ENCODE data around the gene PRKACA.

Gene PRKACA

DNA sequence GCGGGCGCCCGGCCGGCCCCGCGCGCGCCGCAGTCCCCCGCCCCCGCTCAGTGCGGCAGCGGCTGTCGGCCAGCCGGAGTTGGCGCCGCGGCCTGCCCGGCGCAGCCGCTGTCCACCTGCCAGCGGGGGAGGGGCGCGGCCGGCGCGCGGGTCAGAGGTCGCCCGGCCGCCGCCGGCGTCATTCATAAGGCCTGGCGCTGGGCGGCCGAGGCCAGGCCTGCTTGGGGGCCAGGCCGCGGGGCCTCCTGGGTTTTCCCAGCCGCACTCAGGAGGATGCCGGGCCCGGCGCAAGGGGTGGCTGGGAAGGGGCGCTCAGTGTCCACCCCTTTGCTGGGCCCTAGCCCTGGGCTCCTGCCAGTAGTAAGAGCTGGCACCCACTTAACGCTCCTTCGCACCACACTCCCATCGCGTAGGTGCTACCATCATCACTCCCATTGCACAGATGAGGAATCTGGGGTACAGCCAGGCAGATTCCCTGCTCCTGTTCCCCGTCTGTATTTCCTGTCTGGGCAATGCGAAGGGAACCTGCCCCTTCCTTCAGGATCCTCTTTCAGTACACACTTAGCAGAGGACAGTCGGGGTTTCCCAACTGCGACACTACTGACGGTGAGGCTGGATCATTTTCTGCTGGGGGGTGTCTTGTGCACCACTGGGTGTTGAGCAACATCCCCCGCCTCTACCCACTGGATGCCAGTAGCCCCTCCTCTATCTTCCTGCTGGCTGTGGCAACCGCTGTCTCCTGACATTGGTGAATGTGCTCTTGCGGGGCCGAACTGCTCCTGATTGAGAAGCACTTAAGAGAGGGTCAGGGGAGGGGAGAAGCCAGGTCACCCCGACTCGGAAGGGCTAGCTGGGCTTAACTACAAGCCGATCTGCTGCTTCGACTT lies 846 bp upstream of the PRKACA start:
- peak in 55 of 56 donors; percentile 49 to 92 (median 76) for DNase-seq

DNA sequence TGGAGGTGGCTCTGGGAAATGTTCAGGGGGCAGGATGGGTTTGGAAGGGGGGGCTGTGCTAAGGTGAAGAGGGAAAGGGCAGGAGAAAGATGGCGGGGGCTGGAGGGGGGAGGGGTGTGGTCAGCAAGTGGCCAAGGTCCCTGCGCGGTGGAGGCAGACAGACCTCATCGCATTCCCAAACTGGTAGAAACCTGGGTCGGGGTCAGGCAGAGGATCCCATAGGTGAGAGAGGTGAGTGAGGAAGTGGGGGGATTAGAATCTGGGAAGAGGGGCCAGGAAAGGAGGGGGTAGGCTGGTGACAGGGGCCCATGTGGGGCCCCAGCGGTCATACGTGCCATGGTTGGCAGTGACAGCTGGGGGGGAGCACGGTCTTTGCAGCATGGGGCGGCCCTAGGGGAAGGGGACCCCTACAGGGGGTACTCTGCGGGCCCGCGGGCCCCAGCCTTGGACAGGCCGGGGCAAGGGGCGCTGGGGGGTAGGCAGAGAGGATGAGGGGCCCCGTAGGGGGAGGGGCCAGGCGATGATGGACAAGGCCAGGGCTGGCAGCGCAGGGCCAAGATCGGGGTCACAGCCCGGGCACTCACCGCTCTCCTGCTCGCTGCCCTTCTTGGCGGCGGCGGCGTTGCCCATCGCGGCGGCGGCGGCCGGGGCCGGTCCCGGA lies 514 bp downstream of the PRKACA start:
- peak in 25 of 56 donors; percentile 14 to 54 (median 37) for DNase-seq

DNA sequence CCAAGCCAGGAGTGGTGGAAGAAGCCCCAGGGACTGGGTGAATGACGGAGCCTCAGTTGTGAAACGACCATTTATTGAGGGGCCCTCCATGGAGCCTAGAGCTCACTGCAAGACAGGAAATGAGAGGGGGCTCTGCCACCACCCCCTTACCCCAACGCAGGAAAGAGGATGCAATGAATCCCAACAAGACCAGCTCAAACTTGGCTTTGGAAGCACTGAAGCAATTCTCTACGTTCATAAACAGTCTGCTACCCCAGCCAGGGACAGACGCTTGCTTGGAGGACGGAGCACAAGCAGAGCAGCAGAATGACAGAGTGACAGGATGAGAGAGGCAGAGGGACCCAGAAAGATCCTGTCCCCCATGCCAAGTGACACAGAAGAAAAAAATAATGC lies 1.0 kb downstream of the PRKACA start:
- DNase-seq = no peak

DNA sequence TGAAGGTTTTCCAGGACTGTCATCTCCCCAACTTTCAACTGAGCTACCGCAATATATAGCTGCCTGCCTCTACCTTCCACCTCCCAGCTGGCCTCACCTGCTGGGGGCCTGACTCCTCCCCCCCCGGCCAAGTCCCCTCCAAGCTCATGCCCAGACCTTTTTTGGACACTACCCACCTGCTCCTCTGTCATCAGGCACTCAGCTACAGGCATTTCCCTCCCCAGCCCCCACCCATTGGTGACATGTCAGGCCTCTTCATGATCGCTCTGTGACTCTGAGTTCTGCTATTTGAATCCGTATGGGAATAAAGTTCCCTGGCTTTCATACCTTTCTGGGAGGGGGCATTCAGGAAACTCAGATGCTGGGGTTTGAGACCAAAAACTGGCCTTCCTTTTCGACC lies 1.8 kb downstream of the PRKACA start:
- DNase-seq = no peak

DNA sequence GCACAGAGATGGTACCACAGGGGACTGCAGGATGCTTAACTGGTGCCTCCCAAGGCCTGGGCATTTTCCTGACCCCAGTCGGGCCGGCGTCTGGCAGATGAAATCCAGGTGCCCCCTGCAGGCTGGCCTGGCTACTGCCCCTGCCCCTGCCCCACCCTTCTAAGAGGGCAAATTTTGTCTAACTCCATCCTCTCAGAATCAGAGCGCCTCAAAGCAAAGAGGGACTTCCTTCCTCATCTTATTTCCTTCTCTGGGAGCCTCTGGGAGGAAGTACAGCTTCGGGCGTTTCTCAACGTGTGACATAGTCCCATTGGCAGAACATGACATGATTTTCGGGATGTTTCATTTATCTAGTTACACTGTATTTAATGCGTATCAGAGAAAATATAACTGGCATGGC lies 2.7 kb downstream of the PRKACA start:
- DNase-seq = peak in 13 of 56 donors; percentile 2 to 36 (median 11)

DNA sequence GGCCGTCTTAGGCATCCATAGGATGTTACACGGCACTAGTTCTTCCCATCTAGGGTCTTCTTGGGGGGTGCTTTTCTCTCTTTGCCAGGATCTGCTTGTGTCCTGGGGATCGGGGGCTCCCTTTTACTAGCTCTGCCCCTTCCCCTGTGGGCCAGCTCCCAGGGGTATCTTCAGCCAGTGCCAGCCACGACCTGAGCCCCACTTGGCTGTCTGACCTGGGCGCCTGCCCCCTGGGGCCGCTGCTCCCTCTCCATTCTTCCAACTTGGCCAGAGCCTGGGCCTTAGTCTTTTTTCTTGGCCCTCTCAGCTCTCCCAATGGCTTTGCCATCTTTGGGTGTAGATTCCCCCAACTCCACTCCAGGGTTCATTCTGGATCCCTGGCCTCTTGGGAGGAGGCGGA lies 3.1 kb downstream of the PRKACA start:
- no peak for DNase-seq

DNA sequence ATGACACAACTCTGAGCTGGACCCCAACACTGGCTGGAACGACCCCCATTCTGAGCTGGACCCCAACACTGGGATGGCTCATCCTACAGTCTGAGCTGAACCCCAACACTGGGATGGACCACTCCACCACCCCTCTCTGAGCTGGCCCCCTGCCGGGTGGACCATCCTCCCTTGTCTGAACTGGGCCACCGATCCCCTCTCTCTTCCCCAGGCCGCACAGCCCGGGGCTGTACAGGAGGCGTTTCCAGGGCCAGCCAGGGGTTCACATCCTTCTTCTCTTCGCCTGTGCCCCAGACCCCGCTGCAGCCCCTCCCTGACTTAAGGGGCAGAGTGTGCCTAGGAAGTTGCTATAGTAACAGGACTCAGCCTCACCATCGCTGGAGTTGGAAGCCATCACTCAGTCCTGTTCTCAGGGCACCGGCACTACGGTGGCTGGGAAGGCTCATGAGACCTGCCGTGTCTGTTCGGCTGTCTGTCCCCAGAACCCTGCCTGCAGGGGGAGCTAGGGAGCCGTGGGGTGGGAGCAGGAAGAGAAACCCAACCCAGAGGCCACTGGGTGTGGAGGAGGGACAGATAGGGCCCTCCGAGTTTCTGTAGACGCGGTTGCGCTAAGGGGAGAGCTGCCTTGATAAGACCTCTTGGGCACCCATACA lies 3.7 kb downstream of the PRKACA start:
- peak in 7 of 56 donors; percentile 5 to 35 (median 18) for DNase-seq

DNA sequence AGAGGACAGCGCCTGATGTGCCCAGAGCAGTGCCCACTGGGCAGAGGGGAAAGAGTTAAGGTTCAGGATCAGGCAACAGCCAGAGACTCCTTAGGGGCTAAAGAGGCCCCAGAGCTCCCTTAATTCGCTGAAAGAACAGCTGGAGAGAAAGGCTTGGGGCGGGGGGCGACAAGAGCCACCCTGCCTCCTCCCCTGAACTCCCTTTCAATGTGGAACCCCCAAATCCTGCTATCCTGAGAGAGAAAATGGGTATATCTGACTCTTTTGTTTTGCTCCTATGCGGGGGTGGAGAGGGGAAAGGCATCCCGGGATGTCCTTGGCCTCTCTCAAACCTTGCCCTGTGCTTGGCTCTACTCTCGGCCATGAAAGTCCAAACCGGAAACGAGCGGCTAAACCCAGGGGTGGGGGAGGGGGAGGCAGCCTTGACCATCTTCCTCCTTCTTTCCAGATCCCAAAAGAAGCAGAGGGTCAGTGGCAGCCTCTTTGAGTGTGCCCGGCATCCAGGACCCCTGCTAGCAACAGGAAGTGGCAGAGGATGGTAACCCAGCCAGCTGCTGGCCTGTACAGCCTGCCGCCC lies 4.7 kb downstream of the PRKACA start:
- no peak for DNase-seq

DNA sequence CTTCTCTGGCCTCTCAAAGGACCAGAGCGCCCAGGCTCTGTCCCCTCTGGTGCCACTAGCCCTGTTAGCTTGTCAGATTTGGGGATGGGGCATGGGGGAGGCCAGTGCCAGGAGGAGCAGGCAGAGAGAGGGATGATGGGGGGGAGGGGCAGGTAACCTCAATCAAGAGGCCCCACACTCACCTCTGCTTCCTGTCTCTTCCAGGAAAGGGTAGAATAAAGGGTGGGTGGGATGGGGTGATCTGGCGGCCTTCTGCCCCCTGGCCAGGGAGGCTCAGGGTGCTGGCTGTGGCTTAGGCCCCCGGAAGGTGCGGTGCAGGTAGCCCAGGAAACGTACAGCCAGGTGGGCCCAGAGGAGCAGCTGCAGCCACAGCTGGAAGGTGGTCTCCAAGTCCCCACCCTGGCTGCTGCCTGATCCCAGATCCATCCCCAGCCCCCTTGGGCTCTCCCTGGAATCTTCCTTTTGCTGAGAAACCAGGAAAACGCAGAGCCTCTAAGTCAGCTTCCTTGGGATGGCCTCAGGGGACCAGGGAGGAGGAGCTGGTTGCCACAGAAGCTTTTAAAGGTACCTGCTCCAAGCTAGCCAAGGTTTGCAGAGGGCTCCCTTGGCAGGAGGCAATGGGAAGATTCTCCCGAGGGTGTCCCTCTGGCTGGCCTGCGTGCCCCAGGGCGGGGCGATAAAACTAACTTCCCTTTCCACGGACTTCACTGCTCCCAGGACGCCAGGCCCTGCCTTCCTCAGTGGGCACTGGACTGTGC lies 5.3 kb downstream of the PRKACA start:
- DNase-seq = no peak

DNA sequence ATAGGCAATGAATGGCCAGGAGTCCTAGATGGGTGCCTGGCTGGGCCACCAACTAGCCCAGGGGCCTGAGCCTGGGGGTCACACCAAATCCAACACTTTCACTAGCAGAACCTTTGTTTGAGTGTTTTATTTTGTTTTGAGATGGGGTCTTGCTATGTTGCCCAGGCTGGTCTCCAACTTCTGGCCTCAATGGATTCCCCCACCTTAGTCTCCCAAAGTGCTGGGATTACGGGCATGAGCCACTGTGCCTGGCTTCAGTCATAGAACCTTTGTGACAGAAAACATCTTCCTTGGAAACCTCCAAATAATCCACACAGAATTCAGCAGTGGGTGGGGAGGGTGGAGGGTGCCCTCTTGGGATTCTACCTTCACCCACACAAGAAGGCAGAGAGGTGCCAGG lies 6.1 kb downstream of the PRKACA start:
- DNase-seq = no peak

DNA sequence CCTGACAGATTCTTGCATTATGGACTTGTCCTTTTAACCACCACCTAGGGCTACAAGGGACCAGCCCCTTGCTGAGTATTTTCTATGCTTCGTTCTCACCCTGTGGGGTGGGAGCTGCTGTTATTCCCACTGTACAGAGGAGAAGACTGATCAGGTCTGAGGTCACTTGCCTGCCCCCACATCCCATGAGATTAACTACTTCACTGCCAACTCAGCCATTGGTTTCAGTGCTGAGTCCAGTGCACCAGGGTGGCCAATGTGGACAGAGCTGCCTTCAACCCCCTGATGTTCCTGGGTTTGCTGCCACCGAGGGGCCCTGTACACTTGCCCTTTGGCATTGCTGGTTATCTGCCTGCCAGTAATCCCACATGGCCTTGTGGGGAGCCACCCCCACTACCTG lies 6.9 kb downstream of the PRKACA start:
- no peak for DNase-seq

DNA sequence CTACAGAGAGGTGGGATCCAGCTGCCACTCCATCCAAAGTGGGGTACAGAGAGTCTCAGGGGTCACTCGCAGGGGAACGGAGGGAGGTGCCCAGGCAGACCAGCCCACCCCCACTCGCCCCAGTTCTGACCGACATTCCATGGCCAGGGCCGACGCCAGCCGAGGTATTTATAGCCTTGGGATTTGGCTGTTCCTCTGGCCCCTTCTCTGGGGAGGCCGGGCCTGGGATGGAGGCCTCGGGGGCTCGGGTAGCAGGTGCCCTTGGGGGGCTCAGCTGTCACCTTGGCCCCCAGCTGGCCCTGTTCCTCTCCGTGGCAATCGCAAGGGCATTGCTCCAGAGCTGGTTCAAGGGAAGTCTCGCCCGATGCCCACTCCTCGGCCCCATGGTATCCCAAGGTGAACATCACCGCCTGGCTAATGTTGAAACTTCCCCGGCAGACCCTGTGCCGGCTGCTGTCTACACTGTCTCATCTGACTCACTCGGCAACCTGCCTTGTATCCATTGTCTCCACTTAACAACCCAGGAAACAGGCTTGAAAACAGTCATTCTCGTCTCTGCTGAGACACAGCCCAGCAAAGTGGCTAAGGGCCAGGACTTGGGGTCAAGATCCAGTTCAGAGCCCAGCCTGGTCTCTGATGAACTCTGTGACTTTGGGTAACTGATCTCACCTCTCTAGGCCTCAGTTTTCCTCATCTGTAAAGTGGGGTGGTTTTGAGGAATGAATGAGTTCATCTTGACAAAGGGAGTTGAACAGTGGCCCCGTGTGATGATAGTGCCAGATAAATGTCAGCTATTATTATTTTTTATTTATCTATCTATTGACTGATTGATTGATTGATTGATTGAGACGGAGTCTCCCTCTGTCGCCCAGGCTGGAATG lies 9.7 kb downstream of the PRKACA start:
- DNase-seq = no peak

DNA sequence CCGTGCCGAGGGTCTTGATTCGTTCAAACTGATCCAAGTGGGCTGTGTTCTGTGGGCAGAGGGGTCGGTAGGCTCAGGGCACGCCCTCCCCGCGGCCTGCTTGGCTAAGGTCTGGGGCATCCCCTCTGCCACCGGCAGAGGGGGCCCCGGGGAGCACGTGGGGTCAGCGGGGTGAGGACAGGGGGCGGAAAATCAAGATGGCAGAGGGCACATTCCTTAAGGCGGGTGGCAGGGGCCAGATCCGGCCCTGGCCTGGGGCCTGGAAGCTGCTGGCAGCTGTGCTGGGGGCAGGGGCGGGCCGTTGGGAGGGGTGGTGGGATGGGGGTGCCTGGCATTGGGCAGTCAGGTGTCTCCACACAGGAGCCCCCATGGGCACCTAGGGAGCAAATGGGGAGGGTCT lies 10.7 kb downstream of the PRKACA start:
- no peak for DNase-seq

DNA sequence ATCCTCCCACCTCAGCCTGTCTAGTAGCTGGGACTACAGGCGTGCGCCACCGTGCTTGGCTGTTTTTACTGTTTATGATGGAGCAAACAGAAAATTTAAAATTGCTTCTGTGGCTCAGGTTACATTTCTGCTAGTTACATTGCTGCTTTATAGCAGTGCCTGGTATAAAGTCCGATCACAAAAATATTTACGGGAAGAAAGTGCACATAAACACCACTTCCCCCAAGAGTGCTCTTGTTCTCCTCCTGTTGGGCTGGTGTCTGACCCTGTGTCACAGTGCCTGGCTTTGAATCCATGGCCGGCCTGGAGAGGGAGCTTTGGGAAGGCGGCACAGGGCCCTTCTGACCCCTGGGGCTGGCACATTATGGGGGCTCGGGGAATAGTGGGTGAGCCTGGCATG lies 11.9 kb downstream of the PRKACA start:
- no peak for DNase-seq

DNA sequence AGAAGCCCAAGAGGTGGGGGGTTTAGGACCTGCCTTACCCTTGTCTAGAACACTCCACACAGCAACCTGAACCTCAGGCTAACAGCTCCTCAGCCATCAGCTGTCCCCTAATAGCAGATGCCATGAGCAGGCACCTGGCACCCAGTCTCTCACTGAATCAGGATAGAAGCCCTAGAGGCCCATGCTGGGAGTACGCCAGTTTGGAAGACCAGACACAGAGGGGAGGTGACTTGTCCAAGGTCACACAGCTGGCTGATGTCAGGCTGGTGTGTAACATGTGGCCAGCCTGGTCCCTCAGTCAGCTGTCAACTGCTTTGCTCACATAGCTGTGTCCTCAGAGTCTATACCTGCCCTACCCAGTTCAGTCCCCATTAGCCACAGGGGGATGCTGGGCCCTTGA lies 14.3 kb downstream of the PRKACA start:
- no peak for DNase-seq

DNA sequence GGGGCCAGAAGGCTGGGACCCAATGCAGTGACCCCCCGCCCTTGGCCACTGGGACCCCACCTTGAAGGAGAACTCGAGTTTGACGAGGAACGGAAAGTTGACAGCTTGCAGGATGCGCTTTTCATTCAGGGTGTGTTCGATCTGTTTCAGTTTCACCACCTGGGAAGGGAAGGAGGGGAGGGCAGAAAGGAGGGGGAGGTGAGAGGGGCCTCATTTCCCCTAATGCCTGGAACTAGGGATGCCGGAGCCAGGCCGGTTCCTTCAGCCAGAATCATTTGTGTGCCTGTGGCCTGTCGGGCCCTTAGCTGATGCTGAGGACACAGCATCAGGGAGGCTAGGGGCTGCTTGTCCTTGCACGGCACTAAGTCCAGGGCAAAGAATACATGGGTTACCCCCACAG lies 14.8 kb downstream of the PRKACA start:
- no peak for DNase-seq

DNA sequence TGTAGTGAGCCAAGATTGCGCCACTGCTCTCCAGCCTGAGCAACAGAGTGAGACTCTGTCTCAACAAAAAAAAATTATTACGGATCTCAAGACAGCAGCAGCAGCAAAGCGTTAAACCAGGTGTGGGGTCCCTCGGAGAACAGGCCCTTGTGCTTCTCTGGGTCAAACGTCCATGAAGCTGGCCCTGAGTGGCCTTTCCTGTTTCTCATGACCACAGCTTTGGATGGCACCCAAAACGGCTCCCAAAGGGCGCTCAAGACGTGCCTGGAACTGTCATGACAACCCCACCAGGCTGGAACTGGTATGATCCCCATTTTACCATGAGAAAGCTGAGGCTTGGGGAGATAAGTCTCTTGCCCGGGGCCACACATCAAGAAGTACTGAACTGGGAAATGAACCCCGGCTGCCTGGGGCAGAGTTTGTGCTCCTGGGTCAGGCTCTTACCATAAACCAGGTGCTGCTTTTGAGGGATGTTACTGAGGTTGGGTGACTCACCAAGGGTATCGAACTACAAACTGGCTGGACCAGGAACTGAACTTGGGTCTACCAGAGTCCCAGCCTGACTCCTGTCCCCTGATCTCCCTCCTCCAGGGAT lies 15.4 kb downstream of the PRKACA start:
- DNase-seq = no peak

DNA sequence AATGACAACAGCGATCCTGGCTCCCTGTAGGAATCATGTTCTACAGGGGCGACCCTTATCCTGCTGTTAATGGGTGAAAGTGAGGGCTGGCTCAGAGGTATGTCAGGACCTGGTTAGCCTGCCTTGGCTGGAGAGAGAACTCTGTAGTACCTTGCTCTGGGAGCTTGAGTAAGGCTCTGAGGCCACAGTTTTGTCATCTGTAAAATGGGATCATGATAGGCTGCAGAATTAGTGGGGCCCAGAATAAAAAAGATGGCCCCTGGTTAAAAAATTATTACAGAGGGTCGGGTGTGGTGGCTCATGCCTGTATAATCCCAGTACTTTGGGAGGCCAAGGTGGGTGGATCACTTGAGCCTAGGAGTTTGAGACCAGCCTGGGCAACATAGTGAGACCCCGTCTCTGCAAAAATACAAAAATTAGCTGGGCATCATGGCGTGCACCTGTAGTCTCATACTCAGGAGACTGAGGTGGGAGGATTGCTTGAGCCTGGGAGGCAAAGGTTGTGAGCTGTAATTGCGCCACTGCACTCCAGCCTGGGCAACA lies 16.5 kb downstream of the PRKACA start:
- DNase-seq = no peak

DNA sequence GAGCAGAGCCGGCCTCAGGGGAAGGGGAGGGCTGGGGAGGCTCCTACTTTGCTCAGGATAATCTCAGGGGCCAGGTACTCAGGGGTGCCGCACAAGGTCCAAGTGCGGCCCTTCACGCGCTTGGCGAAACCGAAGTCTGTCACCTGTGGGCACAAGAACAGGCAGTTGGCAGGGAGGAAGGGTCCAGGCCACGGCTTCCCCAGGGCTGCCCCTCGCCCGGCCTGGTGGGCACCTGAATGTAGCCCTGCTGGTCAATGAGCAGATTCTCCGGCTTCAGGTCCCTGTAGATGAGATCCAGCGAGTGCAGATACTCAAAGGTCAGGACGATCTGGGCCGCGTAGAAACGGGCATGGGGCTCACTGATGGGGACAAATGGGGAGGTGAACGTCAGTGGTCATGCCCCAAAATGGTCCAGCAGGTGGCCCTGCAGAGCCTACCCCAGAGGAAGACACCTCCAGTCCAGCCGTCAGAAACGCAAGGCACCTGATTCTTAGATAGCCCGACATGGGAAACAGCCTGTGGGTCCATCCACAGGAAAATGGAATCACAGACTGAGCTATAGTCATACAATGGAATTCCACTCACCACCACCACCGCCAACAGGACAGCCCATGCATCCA lies 19.9 kb downstream of the PRKACA start:
- no peak for DNase-seq

Measured in nucleus accumbens (tissue), 56 donors.